ENCODE data around the gene HMGXB3. TPM values are rescaled to one million over a fixed set of nuclear protein-coding genes. Genes with fewer than 3 reads are reported as not detected.

Gene HMGXB3
- total RNA-seq, 3 donors from 2014 or later (not counting 1 experiment from before 2014, with no cell fraction given) = 39.0 to 46.5 (median 45.8) TPM

DNA sequence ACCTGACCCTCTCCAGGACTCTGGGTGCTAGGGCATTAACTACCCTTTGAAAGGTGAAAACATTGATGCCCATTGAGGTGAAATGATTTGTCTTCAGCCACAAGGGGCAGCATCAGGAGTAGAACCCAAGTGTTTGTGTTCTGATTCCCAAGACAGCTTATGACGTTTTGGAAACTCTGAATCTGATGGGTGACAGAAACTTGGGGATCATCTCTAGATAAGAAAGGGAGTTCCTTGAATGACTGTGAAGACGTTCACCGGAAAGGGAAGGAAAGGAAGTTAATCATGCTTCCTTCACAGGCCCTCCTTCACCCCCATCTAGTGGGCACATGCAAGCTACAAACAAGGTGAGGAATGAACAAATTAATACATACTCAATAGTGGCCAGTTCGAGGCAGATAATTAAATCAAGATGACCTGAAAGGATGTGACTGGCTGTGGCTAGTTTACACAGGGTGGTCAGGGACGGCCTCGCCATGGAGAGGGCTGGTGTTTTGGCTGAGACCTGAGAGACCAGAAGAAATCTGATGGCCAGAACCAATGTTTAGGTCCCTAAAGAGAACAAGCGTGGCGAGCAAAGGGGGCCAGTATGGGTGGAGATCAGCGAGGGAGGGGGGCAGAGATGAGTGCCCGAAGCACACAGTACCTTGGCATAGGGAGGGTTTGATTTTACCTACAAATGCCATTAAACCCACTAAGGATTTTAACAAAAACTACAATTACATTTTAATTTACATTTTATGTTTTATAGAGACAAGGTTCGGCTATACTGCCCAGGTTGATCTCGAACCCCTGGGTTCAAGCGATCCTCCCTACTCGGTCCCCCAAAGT is 40.9 kb upstream of the HMGXB3 start:
- DNase-seq = peak; percentile 17 to 76
- Histone ChIP-seq H3K4me3 (ENCODE audit: low read length) (peak overlapping the region; percentile 87), H3K36me3 (ENCODE audit: control insufficient read depth, insufficient read depth, low read length) (no peaks in the 10 kb centered on the region), H3K4me1 (ENCODE audit: control insufficient read depth, insufficient read depth, low read length) (peaks cover 17% of the 10 kb centered on the region), H3K27me3 (ENCODE audit: control insufficient read depth, insufficient read depth, low read length) (no peaks in the 10 kb centered on the region), H3K9me3 (ENCODE audit: control insufficient read depth, insufficient read depth, low read length) (no peaks in the 10 kb centered on the region), H3K27ac (ENCODE audit: low read length) (peak overlapping the region; percentile 80)
- Mint-ChIP-seq H3K4me1 (peaks cover 29 to 36% of the 10 kb centered on the region in 2 donors), H3K27ac (peak overlapping the region; percentile 95 to 96), H3K9me3 (no peaks in the 10 kb centered on the region), H3K27me3 (ENCODE audit: low read depth in 2 of 2) (peaks cover 0 to 3% of the 10 kb centered on the region in 2 donors), H3K36me3 (no peaks in the 10 kb centered on the region), H3K4me3 (peak overlapping the region; percentile 97)
- peak in 1 of 3 donors; percentile 5 for ATAC-seq
- intact Hi-C loops (cut with micrococcal nuclease) = loop anchor here (1.0 to 2.0 kb wide), 2 partner anchors 42 to 87 kb away; no protein-coding TSS in a partner anchor
- 40% methylated on average over 10 of the region's 14 CpGs for WGBS (ENCODE audit: insufficient coverage)
- TF ChIP-seq, protein P1, sequence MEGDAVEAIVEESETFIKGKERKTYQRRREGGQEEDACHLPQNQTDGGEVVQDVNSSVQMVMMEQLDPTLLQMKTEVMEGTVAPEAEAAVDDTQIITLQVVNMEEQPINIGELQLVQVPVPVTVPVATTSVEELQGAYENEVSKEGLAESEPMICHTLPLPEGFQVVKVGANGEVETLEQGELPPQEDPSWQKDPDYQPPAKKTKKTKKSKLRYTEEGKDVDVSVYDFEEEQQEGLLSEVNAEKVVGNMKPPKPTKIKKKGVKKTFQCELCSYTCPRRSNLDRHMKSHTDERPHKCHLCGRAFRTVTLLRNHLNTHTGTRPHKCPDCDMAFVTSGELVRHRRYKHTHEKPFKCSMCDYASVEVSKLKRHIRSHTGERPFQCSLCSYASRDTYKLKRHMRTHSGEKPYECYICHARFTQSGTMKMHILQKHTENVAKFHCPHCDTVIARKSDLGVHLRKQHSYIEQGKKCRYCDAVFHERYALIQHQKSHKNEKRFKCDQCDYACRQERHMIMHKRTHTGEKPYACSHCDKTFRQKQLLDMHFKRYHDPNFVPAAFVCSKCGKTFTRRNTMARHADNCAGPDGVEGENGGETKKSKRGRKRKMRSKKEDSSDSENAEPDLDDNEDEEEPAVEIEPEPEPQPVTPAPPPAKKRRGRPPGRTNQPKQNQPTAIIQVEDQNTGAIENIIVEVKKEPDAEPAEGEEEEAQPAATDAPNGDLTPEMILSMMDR (IDR thresholded peaks at IDR 0.05) = peak; percentile 56

DNA sequence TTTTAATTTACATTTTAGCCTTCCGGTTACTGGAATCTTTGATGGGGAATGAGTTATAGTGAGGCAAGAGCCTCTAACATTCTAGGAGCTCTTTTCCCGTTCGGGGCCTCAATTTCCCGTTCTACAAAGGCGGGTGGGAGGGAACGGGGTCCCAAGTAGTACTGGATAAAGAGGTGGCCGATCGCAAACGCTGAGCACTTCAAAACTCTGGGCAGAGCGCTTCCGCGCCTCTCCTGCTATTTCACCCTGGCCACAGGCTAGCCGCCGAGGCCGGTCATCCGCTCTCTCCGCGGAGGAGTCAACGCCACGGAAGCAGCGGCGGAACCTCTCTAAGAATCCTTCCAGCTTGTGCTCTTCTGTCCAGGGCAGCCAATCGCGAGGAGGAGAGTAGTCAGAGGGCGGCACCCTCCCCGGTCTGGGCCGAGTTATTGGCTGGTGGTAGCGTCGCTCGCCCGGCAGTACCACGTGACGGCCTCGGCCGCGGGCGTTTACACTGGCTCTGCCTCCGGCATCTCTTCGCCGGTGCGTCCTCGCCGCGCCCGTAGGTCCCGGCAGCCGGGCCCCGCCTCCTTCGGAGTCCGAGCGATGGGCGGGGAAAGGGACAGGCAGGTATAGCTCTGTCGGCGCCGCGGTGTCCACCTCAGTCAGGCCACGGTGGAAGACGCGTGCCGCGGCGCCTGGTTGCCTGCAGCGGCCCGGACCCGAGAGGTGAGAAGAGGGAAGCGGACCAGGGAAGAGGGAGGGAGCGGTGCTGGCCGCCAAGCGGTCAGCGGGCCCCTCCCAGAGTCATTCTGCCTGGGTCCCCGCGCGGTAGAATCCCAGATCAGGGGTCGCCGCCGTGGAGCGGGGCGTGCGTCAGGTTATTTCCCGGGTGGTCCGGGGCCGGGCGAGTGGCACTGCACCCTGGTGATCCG is 40.0 kb upstream of the HMGXB3 start, which contains the start of gene SLC26A2:
TSS of gene SLC26A2 (plus strand) at position 487 of the 914 bp plus-strand sequence. CDS start 16,895 bp downstream, outside the sequence.
- H3K4me3 Mint-ChIP-seq = peak within 1 kb of the TSS; percentile 97
- H3K4me3 ChIP-seq (ENCODE audit: low read length) = peak within 1 kb of the TSS; percentile 87
- WGBS (ENCODE audit: insufficient coverage) = under 1% methylated on average over 84 of the region's 84 CpGs

GRCh38 chr5:149961186-149961685 is 39.3 kb upstream of the HMGXB3 start:
- Mint-ChIP-seq H3K9me3 (no peaks in the 10 kb centered on the region), H3K4me1 (peaks cover 29 to 36% of the 10 kb centered on the region in 2 donors), H3K36me3 (no peaks in the 10 kb centered on the region), H3K4me3 (peak overlapping the region; percentile 97), H3K27me3 (ENCODE audit: low read depth in 2 of 2) (no peaks in the 10 kb centered on the region), H3K27ac (peak overlapping the region; percentile 95 to 96)
- Histone ChIP-seq H3K4me3 (ENCODE audit: low read length) (peak overlapping the region; percentile 87), H3K36me3 (ENCODE audit: control insufficient read depth, insufficient read depth, low read length) (no peaks in the 10 kb centered on the region), H3K4me1 (ENCODE audit: control insufficient read depth, insufficient read depth, low read length) (peaks cover 17% of the 10 kb centered on the region), H3K27ac (ENCODE audit: low read length) (peak overlapping the region; percentile 58), H3K9me3 (ENCODE audit: control insufficient read depth, insufficient read depth, low read length) (no peaks in the 10 kb centered on the region), H3K27me3 (ENCODE audit: control insufficient read depth, insufficient read depth, low read length) (no peaks in the 10 kb centered on the region)
- DNase-seq (no peak), ATAC-seq (no peak)
- WGBS (ENCODE audit: insufficient coverage) = 18% methylated on average over 21 of the region's 23 CpGs
- TF ChIP-seq, protein P1 (IDR thresholded peaks at IDR 0.05) = no peak
- intact Hi-C loops (cut with micrococcal nuclease) = loop anchor here (2.0 kb wide), 1 partner anchor 86 kb away; no protein-coding TSS in a partner anchor

More for the DNA sequence above, 40.0 kb upstream of the HMGXB3 start, which contains the start of gene SLC26A2:
- TF ChIP-seq, protein P1 (IDR thresholded peaks at IDR 0.05) = no peak
- Mint-ChIP-seq H3K9me3 (no peaks in the 10 kb centered on the region), H3K36me3 (no peaks in the 10 kb centered on the region), H3K4me1 (peaks cover 29 to 36% of the 10 kb centered on the region in 2 donors), H3K27ac (peak within 1 kb of the TSS; percentile 95 to 96), H3K27me3 (ENCODE audit: low read depth in 2 of 2) (no peaks in the 10 kb centered on the region)
- intact Hi-C loops (cut with micrococcal nuclease) = loop anchor here (1.0 to 2.0 kb wide), 2 partner anchors 41 to 86 kb away; no protein-coding TSS in a partner anchor
- Histone ChIP-seq H3K36me3 (ENCODE audit: control insufficient read depth, insufficient read depth, low read length) (no peaks in the 10 kb centered on the region), H3K27me3 (ENCODE audit: control insufficient read depth, insufficient read depth, low read length) (no peaks in the 10 kb centered on the region), H3K4me1 (ENCODE audit: control insufficient read depth, insufficient read depth, low read length) (peaks cover 17% of the 10 kb centered on the region), H3K9me3 (ENCODE audit: control insufficient read depth, insufficient read depth, low read length) (no peaks in the 10 kb centered on the region), H3K27ac (ENCODE audit: low read length) (peak within 1 kb of the TSS; percentile 80)
- ATAC-seq (peak; percentile 96 to 99 (median 98)), DNase-seq (peak; percentile 91 to 96)

Measured in natural killer cell (primary cell).